Body of pancreas (tissue), 4 donors: ENCODE measurements around the gene COMMD10. TPM values are rescaled to one million over a fixed set of nuclear protein-coding genes. Genes with fewer than 3 reads are reported as not detected.

Experiments
- ATAC-seq: fragments of 150-250 bp; one replicate; pipeline ENCODE4 v1.9.1; 2016
- DNase-seq, 4 donors: peaks; one replicate each; pipeline ENCODE4 v3.0.0-alpha.2; 2019
- H3K27ac ChIP-seq, 4 donors: fragments of 200-600 bp; sonication (generic); 1 replicate in 3 of 4; 2 replicates in 1 of 4; pipeline versions ENCODE4 v1.5.1 to v1.6.1; 2016 to 2019; ENCODE audit warnings: mild to moderate bottlenecking in 1 of 4, mixed read lengths in 1 of 4, moderate library complexity in 1 of 4
- H3K27me3 ChIP-seq, 2 donors: fragments of 200-600 bp; sonication (generic); one replicate each; pipeline ENCODE4 v1.6.0; 2016; ENCODE audit warnings: mild to moderate bottlenecking in 1 of 2
- H3K36me3 ChIP-seq, 2 donors: fragments of 200-600 bp; sonication (generic); replicated peaks in 1 of 2; 2 replicates each; pipeline ENCODE4 v1.5.1; 2016; ENCODE audit warnings: low read depth in 2 of 2; ENCODE audit not compliant: insufficient read depth in 1 of 2
- H3K4me1 ChIP-seq: fragments of 200-600 bp; sonication (generic); one replicate; pipeline ENCODE4 v1.6.0; 2016
- H3K4me3 ChIP-seq, 2 donors: fragments of 200-600 bp; sonication (generic); 1 replicate in 1 of 2; 2 replicates in 1 of 2; pipeline ENCODE4 v1.5.1; 2016 to 2019
- H3K9me3 ChIP-seq, 3 donors: fragments of 200-600 bp; sonication (generic); 1 replicate in 2 of 3; 2 replicates in 1 of 3; pipeline ENCODE4 v1.5.1; 2016
- CTCF ChIP-seq, 7 experiments: fragments of 450-650 bp in 4 of 7; fragments of 200-600 bp in 3 of 7; sonication (generic) in 3 of 7; IDR thresholded peaks; one replicate each; pipeline ENCODE4 v1.5.1; 2016 to 2019; ENCODE audit warnings: antibody characterized with exemption in 7 of 7
- POLR2A ChIP-seq, 3 donors: fragments of 450-650 bp; IDR thresholded peaks; one replicate each; pipeline ENCODE4 v1.6.1; 2016; ENCODE audit warnings: antibody characterized with exemption in 3 of 3, mild to moderate bottlenecking in 2 of 3
- WGBS, 2 donors: methylation state at CpG; one replicate each; pipeline ENCODE4 v1.1.5; 2017; 5-methylcytosine and 5-hydroxymethylcytosine counted together
- intact Hi-C: fragments of 100-400 bp; cut with DNase I; formaldehyde crosslinking; loops from one replicate; pipeline ENCODE4 v1.15.1; 2023
- total RNA-seq, 2 donors: library from RNA; depleted of rRNA; stranded (reverse); fragments of >200 nt; gene quantifications; one replicate each; pipeline ENCODE4 v1.1.0, GENCODE V29; 2016

COMMD10 gene
- total RNA-seq, 2 donors from 2014 or later, result 26.5 to 27.0 TPM

DNA sequence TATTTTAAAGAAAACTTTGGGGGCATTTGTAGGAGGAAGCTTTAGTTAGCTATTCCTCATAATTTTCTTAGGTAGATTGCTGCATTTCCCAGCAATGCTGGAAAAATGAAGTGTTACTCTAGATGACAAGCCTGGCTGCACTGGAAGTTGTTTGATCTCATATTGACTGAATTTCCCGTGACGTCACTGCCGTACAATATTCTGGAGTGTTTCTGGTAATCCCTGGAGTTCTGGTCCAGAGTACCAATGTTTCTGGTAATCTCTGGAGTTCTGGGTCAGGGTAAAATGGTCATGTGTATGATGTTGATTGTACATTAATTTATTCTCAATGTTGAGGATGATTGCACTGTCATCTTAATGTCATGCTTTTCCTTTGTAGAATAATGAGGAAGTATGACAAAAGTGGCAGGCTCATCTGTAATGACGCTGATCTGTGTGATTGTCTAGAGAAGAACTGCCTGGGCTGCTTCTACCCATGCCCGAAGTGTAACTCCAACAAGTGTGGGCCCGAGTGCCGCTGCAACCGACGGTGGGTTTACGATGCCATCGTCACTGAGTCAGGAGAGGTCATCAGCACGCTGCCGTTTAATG is 26.4 kb upstream of the COMMD10 start:
- no peak overlapping the region for H3K4me3 ChIP-seq
- TF ChIP-seq POLR2A (IDR thresholded peaks at IDR 0.05) (no peak), CTCF (IDR thresholded peaks at IDR 0.05) (no peak)
- WGBS, 2 donors, result 65 to 68% methylated on average over 13 of the region's 13 CpGs
- H3K36me3 ChIP-seq, result no peaks in the 10 kb centered on the region
- intact Hi-C loops, result no loop called here
- H3K4me1 ChIP-seq, result no peaks in the 10 kb centered on the region
- ATAC-seq, result no peak
- DNase-seq, result no peak
- no peaks in the 10 kb centered on the region for H3K9me3 ChIP-seq
- no peak overlapping the region for H3K27ac ChIP-seq
- no peaks in the 10 kb centered on the region for H3K27me3 ChIP-seq

DNA sequence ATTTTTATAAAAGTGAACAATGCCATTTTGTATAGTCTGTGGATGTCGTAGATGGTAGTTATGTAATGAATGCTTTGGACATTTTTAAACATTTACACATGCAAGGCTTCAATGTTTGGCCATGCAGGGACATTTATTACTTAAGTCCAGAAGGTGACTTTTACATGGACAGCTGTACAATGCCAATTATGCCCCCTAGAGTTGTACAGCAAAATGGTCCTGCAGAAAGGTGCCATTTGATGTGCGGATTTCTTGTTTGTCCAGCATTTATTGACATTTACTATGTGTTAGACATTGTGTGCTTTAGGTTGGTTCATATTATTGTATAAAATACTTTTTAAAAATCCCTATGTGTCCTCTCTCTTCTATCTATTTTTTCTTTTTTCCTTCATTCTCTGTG is 22.5 kb upstream of the COMMD10 start:
- intact Hi-C loops, result no loop called here
- ATAC-seq (no peak), DNase-seq (no peak)
- Histone ChIP-seq H3K27me3 (no peaks in the 10 kb centered on the region), H3K4me3 (no peak overlapping the region), H3K36me3 (no peaks in the 10 kb centered on the region), H3K9me3 (no peaks in the 10 kb centered on the region), H3K4me1 (no peaks in the 10 kb centered on the region), H3K27ac (no peak overlapping the region)
- WGBS, 2 donors, result 55 to 64% methylated on average over 2 of the region's 2 CpGs
- TF ChIP-seq POLR2A (IDR thresholded peaks at IDR 0.05), result no peak
- TF ChIP-seq CTCF (IDR thresholded peaks at IDR 0.05), result no peak

DNA sequence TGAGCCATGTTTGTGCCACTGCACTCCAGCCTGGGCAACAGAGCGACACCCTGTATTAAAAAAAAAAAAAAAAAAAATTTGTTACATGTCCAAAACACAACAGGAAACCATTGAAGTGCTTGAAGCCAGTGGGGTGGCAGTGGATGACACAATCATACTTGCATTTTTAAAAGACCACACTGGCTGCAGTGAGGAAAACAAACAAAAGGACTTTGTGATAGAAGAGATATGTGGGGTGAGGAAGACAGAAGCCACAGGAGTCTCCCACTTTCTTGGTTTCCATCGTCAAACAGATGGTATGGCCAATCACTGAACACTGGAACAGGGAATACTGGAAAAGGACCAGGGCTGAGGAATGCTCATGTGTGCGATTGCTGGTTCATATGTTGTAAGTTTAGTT is 20.9 kb upstream of the COMMD10 start:
- Histone ChIP-seq H3K4me3 (no peak overlapping the region), H3K27me3 (no peaks in the 10 kb centered on the region), H3K9me3 (no peaks in the 10 kb centered on the region), H3K27ac (no peak overlapping the region), H3K4me1 (no peaks in the 10 kb centered on the region), H3K36me3 (no peaks in the 10 kb centered on the region)
- TF ChIP-seq CTCF (IDR thresholded peaks at IDR 0.05) (no peak), POLR2A (IDR thresholded peaks at IDR 0.05) (no peak)
- no peak for ATAC-seq
- 80 to 87% methylated on average over 3 of the region's 3 CpGs for WGBS, 2 donors
- intact Hi-C loops, result no loop called here
- DNase-seq, result no peak

DNA sequence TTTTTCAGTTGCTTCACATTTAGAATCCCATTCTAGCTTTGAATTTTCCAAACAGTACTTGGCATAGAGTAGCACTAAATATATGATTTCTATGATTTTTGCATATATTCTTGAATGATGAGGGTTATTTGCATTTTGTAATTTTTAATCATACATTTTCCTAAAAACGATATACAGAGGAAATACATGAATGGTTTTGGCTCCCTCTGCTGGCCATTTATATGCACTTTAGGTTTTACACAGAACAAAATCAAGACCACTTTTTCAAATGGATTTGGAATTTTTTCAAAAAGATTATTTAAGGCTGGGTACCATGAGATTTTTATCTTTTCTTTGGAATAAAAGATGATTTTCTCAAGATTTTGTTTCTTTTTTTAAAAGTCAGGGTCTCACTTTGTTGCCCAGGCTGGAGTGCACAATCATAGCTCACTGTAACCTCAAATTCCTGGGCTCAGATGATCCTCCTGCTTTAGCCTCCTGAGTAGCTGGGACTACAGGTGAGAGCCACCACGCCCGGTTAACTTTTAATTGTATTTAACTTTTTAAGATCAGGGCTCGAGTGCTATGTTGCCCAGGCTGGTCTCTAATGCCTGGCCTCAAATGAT is 16.7 kb upstream of the COMMD10 start:
- ATAC-seq (no peak), DNase-seq (peak; percentile 33 to 56 (median 42))
- Histone ChIP-seq H3K36me3 (no peaks in the 10 kb centered on the region), H3K4me1 (no peaks in the 10 kb centered on the region), H3K27me3 (no peaks in the 10 kb centered on the region), H3K4me3 (no peak overlapping the region), H3K9me3 (no peaks in the 10 kb centered on the region), H3K27ac (no peak overlapping the region)
- WGBS, 2 donors, result 4 to 7% methylated on average over 4 of the region's 4 CpGs
- no peak for TF ChIP-seq POLR2A (IDR thresholded peaks at IDR 0.05)
- peak; percentile 68 to 84 (median 79) for TF ChIP-seq CTCF (IDR thresholded peaks at IDR 0.05)
- intact Hi-C loops, result no loop called here

- Histone ChIP-seq H3K36me3 (no peaks in the 10 kb centered on the region), H3K9me3 (no peaks in the 10 kb centered on the region), H3K27ac (no peak overlapping the region), H3K4me3 (no peak overlapping the region), H3K4me1 (no peaks in the 10 kb centered on the region), H3K27me3 (no peaks in the 10 kb centered on the region)
- intact Hi-C loops, result no loop called here
- WGBS, 2 donors, result 84% methylated on average over 1 of the region's 1 CpG
- DNase-seq, result no peak
- TF ChIP-seq CTCF (IDR thresholded peaks at IDR 0.05) (no peak), POLR2A (IDR thresholded peaks at IDR 0.05) (no peak)
- ATAC-seq, result no peak
Observed at GRCh38 chr5:116071211-116071610, 13.6 kb upstream of the COMMD10 start.
